Kidney tubule cell (primary cell): ENCODE results near the gene MAPKAPK3.

Experiments used
- DNase-seq: peaks from one replicate; pipeline ENCODE4 v3.0.0-alpha.2; 2018; ENCODE audit warnings: low spot score

MAPKAPK3 gene

DNA sequence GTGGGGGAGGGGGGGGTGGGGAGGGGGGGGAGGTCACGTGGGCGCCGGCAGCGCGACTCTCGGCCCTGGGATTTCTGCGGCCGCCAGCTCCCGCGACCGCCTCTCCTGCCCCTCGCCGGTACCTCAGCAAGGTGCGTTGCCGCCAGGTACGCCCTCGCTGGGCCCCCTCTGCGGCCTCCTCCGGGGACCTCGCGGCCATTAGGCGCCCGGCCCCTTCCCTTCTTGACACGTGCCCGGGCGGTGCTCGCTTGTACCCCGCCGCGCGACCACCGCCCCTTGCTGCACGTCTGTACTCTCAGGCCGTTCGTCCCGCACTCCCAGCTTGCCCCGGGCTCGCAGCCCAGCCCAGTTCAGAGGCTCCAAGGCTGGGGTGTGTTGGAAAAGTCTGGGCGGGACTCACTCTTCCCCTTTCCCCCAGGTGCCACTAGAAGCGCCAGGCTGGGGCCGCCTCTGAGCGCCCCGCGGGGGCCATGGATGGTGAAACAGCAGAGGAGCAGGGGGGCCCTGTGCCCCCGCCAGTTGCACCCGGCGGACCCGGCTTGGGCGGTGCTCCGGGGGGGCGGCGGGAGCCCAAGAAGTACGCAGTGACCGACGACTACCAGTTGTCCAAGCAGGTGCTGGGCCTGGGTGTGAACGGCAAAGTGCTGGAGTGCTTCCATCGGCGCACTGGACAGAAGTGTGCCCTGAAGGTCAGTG is at the start of gene MAPKAPK3:
TSS of gene MAPKAPK3 (plus strand) at position 56 of the 696 bp plus-strand sequence. CDS start at position 471, 415 bp downstream.
- DNase-seq, result peak; percentile 37

DNA sequence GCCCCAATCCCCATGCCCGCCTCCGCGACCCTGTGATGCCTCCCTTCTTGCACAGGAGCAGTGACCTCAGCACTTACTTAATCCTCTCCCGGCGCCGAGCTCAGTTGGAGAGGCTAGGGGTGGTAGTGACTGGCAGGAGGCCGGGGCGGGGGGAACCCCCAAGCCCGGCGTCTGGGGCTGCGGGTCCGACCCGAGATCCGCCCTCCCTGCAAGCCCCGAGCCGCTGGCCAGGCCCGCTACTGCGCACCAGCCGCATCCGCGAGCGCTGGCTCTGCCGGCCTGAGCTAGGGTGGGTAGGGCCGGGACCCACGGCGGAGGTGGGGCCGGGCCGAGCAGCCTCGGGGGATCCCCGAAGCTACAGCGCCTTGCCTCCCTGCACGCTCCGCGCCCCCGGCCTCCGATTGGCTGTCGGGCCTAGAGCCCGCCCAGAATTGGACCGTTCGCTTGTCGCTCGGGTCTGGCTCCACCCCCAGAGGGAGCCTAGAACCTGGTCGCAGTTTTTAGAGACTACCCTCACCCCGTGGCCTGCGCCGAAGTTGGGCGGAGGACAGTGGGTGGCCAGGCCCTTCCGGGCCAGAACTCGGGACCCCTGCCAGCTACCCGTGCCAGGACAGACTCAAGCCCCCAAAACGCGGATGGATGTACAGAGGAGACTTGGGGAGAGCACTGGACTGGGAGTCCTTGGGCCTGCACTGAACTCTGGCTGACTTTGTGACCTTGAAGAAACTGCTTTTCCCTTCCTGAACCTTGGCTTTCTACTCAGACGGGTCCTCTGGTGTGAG is 49.4 kb upstream of the MAPKAPK3 start, which contains the start of gene C3orf18:
TSS of gene C3orf18 (minus strand) at position 362 of the 782 bp plus-strand sequence. CDS start 2,048 bp downstream, outside the sequence.
- peak; percentile 89 for DNase-seq

DNA sequence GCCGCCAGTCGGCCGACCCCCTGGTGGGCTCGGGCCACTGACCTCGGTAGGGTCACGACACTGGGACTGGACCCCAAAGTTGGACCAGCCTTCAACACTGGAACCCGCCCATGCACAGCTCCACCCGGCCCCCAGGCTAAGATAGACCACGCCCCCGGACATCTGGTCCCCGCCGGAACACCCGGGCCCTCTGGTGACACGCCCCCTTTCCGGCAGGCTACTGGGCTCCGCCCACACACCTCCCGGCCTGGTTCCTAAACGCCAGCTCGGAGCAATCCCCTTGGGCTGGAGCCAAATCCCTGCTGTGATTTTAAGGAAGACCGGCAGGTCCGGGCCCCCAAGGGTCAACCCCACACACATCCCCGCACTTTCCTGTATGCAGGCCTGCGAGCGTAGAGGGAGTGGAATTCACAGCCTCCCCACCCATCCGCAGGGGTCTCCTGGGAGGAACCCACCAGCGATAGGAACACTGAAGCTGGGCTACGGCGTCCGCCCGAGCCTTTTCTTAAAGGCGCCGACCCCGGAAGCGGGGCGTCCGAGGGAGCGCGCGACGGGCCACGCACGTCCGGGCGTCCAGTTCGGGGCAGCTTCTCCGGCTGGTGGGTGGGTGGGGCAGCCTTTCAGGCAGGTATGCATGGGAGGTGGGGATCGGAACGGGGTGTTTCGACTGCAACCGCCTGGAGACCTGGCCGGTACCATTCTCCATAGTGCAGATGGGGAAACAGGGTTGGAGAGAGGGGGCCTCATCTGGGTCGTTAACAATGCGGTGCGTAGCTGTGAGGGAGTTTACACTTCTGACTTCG is 47.8 kb upstream of the MAPKAPK3 start, which contains the start of gene HEMK1:
TSS of gene HEMK1 (plus strand) at position 576 of the 803 bp plus-strand sequence. CDS start 1,583 bp downstream, outside the sequence.
- DNase-seq, result peak; percentile 95

DNA sequence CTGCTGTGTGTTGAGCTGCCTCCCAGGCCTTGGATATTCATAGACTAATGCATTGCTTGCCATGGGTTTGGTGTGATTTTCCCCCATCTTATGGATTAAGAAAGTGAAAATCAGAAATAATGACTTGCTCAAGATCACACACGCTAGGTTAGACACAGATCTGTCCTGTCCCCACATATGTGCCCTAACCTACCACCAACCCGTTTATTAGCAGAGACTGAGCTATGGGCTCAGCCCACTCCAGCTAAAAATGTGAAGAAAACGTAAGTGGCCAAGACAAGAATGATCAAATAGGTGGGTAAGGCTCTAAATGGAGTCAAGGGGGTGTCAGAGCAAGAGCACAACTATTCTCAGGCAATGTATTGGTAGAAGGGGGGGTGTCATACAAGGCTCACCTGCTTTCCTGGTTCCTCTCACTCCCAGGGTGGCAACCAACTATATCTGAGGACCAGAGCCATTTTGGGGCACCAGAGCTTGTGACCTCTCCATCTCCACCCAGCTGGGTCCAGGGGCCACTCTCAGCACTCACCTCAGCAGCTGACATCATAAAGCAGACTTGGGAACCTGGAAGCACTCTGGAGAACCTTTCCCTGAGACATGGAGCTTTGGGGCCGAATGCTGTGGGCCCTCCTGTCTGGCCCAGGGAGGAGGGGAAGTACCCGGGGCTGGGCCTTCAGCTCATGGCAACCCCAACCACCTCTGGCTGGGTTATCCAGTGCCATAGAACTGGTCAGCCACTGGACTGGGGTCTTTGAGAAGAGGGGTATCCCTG is 46.3 kb upstream of the MAPKAPK3 start:
- no peak for DNase-seq

DNA sequence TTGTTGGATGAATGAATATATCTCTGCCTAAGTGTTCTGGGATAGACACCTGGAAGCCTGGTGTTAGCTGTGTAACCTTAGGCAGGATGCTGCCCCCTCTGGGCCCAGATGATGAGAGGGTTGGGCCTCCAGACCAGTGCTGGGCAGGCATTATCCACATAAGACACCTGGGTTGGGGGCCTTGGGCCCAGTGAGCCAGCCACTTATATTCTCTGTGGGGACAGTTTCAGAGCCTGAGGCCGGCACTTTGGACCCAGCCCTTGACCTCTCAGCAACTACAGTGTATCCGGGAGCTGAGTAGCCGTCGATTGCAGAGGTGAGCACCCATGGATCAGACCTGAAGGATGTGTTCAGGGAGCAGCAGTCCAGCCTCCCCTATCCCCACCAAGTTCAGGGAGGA is 45.5 kb upstream of the MAPKAPK3 start:
- DNase-seq, result no peak

DNA sequence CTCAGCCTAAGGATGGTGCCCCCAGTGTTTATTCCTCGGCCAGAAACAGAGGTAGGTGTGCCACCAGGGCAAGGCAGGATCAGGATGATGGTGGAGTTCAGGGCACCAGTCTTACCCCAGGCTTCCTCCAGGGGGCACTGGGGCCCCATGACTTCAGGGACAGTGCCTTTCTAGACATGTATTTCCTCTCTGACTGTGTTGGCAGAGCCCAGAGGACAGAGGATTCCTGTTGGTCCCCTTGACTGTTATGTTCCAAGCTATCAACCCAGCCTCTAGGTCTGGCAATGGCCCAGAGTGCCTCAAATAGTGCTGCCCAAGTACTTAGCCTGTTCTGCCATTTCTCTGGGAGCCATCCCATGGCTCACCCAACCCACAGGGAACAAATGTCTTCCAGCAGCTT is 44.8 kb upstream of the MAPKAPK3 start:
- peak; percentile 75 for DNase-seq

DNA sequence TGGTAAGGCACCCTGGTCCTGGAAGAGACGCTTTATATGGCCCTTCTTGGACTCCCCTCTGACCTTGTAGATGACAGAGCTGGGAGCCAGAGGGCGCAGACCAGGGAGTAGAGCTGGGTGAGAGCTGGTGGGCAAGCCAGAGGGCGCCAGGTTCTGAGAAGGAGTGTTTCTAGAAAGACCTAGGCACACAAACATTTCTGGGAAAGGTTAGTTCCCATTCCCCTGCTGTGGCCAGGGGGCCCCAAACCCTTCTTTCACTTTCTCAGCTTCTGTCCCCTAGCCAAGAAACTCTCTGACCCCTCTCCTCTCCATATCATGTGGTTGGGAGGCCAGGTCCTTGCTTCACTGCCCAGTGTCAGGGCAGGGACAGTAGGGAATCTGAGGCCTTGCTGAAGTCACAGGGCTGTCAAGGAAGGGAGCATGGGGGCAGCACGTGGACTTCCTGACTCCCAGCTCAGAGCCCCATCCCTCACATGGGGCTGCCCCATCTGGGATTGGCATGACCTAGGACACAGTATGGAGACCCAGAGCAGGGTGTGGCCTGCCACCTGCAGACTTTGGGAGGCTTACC is 44.1 kb upstream of the MAPKAPK3 start:
- DNase-seq, result no peak

DNA sequence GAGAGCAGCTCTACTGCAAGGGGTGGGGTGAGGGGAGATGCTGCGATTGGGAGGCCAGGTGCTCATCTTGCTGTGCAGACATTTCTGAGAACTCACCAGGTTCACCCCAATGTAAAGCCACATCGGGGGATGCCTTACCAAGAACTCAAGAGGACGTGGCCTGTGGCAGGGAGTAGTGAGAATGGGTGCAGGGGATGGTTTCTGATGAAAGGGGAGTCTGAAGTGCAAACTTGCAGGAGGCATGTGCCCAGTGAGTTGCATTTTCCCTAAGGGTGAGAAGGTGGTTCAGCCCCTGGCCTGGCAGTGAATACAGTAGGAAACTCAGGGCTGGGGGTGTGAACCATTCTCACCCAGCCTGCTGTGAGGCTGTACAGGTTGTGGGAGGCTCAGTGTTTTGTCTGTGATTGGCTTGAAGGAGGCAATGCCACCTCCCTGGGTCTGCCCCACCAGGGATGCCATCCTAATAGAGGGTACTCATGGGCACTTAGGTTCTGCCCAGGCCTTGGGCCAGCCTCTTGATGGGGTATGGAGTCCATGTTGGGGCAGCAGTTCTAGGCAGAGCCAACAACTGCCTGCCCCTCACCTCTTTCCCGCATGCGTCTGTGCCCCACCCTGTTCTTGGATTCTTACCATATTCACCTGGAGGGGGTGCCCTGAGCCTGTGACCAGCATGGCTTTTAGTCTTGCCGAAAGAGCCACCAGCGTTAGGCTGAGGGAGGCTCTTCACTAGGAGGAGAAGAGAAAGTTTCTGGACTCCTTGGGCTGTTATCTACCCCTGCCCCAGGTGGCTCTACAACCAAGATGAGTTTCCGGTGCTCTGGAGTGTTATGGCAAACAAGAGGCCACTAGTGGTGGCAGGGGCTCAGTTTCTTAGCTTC is 43.1 kb upstream of the MAPKAPK3 start:
- DNase-seq, result no peak

DNA sequence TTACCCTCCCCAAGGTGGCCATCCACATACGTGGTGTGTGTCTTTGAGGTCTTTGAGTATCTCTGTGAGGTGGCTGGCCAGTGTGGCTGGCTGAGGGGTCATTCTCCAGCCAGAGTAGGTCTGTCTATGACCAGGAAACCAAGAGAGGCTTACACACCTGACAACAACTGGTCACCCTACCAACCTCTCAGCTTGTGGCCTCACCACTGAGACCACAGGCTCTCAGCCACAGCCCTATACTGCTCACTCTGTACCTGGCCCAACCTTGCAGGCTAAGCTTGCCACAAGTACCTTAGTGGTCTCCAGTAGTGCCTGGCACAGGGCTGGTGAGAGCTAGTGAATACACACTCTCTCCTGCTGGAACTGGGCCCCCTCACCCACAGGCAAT is 42.5 kb upstream of the MAPKAPK3 start:
- no peak for DNase-seq

DNA sequence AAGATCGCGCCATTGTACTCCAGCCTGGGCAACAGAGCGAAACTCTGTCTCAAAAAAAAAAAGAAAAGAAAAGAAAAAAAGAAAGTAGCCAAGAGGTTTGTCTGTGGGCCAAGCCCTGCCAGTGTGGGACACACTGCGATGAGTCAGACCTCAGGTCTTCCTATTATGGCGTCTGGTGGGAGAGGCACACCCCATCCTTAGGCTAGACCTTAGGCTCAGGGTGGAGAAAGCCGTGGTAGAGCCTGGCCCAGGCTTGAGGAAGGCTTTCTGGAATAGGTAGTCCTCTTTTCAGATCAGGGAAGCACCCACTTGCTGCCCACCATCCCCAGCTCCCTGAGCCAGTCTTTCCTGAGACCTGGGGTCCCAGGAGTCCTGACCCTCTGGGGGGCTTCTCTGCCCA is 41.6 kb upstream of the MAPKAPK3 start:
- peak; percentile 25 for DNase-seq

DNA sequence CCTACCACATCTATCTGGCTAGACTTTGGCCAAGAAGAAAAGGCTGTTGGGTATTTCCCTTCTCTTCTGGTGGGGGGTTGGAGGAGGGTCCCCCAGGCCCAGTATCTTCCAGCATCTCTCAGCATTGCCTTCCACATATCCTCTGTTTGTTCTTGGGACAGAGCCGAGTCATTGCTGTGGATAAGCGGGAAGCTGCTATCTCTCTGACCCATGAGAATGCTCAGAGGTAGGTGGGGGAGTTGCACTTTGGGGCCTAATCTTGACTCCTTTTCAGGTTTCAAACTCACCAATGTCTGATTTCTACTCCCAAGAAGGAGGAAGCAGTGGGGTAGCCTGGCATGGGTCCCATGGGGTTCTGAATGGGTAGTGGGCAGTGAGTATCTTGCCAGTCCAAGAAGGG is 39.6 kb upstream of the MAPKAPK3 start:
- DNase-seq, result no peak

DNA sequence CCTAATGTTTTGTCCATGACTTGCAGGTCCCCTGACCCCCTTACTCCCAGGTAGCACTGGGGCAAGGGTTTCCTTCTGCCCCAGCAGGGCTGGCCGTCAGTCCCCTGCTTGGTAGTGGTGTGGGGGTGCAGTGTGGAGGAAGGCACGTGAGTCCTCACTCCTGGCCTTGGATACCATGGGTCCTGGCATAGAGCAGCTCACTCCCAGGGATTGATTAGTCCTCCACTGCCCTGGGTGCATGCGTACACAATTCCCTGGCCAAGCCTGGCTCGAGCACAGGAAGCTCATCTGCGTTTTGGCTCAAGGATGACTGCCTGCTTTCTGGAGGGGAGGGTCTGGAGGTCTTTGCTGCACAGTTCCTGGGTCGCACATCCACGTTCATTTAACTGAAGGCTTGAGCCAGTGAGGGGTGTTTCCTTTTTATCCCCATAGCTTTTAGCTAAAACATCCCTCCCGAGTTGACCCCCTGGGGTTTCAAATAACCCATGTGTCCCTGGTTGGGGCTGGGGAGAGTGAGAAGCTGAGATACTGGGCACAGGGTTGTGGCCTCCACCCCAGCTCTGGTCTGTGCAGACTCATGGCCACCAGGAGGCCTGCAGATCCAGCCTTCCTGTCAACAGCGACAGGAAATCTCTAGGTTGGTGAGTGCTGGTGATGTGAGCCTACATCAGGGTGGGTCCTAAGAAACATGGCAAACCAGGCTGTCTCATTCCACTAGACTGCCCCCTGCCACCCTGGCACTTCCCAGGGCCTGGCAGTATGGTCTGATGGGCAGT is 36.1 kb upstream of the MAPKAPK3 start:
- no peak for DNase-seq

DNA sequence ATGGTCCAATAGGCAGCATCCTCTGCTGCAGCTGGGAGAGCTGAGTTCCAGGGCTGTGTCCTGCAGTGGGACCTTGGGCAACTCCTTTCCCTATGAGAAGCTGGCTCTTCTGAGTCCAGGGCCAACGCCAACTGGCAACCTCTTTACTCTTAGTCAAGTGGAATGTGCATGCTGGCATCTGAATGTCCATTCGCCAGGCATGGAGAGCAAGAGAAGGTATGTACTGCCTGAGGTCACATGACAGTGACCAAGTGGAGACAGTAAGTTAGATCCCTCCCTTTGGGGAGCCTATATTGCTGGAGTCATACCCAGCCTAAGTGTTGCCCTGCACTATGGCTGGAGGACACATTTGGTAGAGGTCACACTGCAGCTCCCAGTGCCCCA is 35.5 kb upstream of the MAPKAPK3 start:
- DNase-seq, result no peak

DNA sequence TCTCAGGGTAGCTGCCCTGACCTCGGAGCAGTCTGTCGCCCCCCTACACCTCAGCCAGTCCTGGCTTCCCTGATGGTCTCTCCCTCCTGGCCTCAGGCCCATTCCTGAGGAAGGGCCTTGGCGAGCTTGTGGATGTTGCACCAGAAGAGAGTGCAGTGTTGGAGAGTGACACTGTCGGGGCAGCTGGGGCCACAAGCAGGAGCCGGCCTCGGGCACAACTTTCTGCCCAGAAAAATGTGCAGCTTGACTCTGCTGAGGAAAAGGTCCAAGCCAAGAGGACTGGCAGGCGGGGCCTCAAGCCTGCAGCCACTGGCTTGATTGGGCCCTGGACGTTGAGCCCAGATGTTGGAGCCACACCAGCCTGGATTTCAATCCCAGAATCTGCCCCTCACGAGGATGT is 34.9 kb upstream of the MAPKAPK3 start:
- no peak for DNase-seq

DNA sequence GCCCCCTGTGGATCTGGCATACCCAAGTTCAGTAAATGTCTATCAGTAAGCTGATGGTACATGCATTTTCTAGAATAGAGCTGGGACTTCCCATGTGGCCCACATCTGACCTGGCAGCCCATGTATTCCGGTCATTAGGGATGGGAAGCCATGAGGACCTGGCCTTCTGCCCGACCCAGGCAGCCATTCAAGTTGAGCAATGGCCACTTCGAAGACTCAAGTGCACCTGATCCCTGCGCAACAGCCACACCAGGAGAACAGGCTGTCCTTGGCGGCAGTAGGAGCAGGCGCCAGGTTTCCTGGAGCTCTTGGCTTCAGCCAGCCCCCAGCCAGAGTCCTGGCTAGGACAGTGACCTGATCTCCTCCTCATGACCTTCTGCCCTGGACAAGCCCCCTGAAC is 33.1 kb upstream of the MAPKAPK3 start:
- DNase-seq, result no peak

DNA sequence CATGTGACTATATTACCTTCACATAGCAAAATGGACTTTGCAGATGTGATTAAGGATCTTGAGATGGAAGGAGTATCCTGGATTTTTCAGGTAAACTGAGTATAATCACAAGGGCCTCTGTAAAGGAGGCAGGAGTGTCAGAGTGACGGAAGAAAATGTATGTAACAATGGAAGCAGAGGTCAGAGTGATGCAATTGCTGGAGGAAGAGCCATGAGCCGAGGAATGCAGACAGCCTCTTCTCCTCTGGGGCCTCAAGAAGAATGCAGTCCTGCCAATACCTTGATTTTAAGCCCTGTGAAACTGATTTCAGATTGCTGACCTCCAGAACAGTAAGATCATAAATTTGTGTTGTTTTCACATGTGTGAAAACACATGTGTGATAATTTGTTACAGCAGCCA is 32.6 kb upstream of the MAPKAPK3 start:
- DNase-seq, result no peak

DNA sequence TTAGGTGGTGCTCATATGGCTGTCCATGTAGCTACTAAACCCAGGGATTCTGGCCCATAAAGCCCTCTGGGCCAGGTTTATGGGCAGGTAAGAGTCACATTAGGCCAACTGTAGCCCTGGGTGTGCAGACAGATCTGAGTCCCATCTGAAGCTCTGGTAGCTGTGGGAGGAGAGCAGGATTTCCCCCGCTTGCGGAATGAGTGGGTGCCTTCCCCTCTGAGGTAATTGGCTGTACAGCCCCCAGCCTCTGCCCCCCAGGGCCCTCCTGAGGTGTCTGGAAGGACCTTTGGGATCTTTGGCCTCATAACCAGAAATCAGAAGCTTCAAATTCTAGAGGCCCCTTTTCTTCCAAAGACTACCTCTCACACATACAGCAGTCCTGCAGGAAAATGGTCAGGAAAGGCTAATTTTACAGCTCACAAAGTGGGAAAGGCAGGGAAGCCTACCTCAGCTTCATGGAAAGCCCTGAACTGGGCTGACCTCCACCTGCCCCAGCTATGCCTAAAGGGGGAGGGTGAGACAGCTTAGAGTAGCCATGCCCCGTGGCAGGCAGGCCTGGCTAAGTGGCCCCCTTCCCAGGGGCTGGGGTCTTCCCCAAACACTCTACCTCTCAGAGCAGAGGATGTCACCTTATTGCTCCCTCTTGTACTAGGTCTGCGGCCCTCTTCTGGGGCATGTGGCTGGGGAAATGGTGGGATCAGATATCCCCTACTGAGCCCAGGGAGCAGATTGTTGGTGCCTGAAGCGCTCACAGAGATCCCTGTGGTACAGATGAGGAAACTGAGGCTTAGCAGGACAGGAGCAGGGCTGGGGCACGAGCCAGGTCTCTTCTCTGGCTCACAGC is 30.8 kb upstream of the MAPKAPK3 start:
- DNase-seq, result no peak

DNA sequence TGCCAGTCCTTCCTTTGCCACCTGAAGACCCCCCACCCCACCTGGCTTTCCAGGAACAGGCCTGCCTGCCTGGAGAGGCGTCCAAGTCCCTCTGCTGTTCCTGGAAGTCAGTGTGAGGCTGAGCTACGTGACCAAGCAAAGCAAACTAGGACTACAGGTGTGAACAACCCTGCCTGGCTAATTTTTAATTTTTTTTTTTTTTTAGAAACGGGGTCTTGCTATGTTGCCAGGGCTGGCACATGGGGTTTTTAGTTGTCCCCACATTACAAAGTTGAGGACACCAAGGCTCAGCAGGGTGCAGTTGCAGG is 30.2 kb upstream of the MAPKAPK3 start:
- no peak for DNase-seq

DNA sequence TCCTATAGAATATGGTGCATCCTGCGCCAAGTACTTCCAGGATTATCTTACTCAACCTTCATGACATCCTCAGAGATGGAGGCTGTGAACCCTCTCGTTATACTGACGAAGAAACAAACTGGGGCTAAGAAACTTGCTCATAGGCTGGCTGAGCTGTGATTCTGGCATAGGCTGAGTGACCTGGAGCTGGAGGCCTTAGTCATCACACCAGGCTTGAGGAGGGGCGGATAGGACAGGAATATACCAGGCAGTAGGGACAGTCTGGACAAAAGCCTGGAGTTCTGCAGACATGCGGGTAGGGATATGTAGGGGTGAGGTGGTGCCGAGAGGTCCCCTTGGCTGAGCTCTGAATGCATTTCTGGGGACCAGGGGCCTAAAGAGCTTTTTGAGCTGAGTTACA is 29.6 kb upstream of the MAPKAPK3 start:
- no peak for DNase-seq
